ENCODE results near the gene APOA5. TPM values are rescaled to one million over a fixed set of nuclear protein-coding genes. Genes with fewer than 3 reads are reported as not detected.
A peak's percentile ranks its signal among the peaks of the same experiment; 100 is the strongest.

Gene APOA5
- total and polyA plus RNA-seq, 2 of the 13 experiments (the other 11 are each of a cell fraction or from before 2014, with no cell fraction given) = 44.0 to 49.1 TPM

- TF ChIP-seq DRAP1 (CRISPR knock-in tag; IDR thresholded peaks at IDR 0.05) (peak; percentile 99), ZFP36L2 (CRISPR knock-in tag; IDR thresholded peaks at IDR 0.05) (no peak), KDM6A (CRISPR knock-in tag; IDR thresholded peaks at IDR 0.05; ENCODE audit: low read depth) (peak; percentile 94), SMARCE1 (IDR thresholded peaks at IDR 0.05; ENCODE audit: borderline replicate concordance) (no peak), MTA1 (CRISPR knock-in tag; IDR thresholded peaks at IDR 0.05; ENCODE audit: borderline replicate concordance) (peak; percentile 95; the same call in 1 of the 2 replicates), RNF2 (conservative IDR thresholded peaks at IDR 0.05; ENCODE audit: low read depth) (no peak), GFI1 (CRISPR knock-in tag; IDR thresholded peaks at IDR 0.05; ENCODE audit: borderline replicate concordance) (peak; percentile 53), FOXC1 (CRISPR knock-in tag; IDR thresholded peaks at IDR 0.05; ENCODE audit: borderline replicate concordance) (peak; percentile 85; the same call in 1 of the 2 replicates), RARA (CRISPR knock-in tag; IDR thresholded peaks at IDR 0.05) (peak; percentile 96), ZNF780A (CRISPR knock-in tag; IDR thresholded peaks at IDR 0.05) (peak; percentile 86; the same call in 1 of the 2 replicates), ZNF232 (CRISPR knock-in tag; IDR thresholded peaks at IDR 0.05; ENCODE audit: borderline replicate concordance) (peak; percentile 56; the same call in 1 of the 2 replicates), KAT8 (CRISPR knock-in tag; IDR thresholded peaks at IDR 0.05) (peak; percentile 60; the same call in 1 of the 2 replicates), YY1 (IDR thresholded peaks at IDR 0.05; ENCODE audit: insufficient read depth, insufficient replicate concordance, low read depth, low read length) (peak; percentile 72), DZIP1 (CRISPR knock-in tag; IDR thresholded peaks at IDR 0.05) (0 out of 2 replicates have a peak, but pooled peaks have one; percentile 40), FOXK2 (IDR thresholded peaks at IDR 0.05) (peak; percentile 89), HNRNPL (IDR thresholded peaks at IDR 0.05; ENCODE audit: low read depth, low read length) (peak; percentile 95), TCF7L2 (IDR thresholded peaks at IDR 0.05; ENCODE audit: low read depth, low read length) (no peak)
- TF ChIP-seq, protein P1, sequence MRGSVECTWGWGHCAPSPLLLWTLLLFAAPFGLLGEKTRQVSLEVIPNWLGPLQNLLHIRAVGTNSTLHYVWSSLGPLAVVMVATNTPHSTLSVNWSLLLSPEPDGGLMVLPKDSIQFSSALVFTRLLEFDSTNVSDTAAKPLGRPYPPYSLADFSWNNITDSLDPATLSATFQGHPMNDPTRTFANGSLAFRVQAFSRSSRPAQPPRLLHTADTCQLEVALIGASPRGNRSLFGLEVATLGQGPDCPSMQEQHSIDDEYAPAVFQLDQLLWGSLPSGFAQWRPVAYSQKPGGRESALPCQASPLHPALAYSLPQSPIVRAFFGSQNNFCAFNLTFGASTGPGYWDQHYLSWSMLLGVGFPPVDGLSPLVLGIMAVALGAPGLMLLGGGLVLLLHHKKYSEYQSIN (CRISPR knock-in tag; IDR thresholded peaks at IDR 0.05; ENCODE audit: borderline replicate concordance) = no peak
- TF ChIP-seq, protein P2, sequence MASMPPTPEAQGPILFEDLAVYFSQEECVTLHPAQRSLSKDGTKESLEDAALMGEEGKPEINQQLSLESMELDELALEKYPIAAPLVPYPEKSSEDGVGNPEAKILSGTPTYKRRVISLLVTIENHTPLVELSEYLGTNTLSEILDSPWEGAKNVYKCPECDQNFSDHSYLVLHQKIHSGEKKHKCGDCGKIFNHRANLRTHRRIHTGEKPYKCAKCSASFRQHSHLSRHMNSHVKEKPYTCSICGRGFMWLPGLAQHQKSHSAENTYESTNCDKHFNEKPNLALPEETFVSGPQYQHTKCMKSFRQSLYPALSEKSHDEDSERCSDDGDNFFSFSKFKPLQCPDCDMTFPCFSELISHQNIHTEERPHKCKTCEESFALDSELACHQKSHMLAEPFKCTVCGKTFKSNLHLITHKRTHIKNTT (CRISPR knock-in tag; IDR thresholded peaks at IDR 0.05) = no peak
- TF ChIP-seq, protein P3, sequence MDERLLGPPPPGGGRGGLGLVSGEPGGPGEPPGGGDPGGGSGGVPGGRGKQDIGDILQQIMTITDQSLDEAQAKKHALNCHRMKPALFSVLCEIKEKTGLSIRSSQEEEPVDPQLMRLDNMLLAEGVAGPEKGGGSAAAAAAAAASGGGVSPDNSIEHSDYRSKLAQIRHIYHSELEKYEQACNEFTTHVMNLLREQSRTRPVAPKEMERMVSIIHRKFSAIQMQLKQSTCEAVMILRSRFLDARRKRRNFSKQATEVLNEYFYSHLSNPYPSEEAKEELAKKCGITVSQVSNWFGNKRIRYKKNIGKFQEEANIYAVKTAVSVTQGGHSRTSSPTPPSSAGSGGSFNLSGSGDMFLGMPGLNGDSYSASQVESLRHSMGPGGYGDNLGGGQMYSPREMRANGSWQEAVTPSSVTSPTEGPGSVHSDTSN (CRISPR knock-in tag; IDR thresholded peaks at IDR 0.05) = no peak
- TF ChIP-seq, protein P4, sequence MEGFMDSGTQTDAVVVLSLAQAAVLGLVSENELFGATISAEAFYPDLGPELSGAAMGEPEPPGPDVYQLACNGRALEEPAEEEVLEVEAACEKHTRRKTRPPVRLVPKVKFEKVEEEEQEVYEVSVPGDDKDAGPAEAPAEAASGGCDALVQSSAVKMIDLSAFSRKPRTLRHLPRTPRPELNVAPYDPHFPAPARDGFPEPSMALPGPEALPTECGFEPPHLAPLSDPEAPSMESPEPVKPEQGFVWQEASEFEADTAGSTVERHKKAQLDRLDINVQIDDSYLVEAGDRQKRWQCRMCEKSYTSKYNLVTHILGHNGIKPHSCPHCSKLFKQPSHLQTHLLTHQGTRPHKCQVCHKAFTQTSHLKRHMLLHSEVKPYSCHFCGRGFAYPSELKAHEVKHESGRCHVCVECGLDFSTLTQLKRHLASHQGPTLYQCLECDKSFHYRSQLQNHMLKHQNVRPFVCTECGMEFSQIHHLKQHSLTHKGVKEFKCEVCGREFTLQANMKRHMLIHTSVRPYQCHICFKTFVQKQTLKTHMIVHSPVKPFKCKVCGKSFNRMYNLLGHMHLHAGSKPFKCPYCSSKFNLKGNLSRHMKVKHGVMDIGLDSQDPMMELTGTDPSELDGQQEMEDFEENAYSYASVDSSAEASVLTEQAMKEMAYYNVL (CRISPR knock-in tag; IDR thresholded peaks at IDR 0.05; ENCODE audit: borderline replicate concordance) = peak; percentile 90; the same call in 1 of the 2 replicates
Observed at GRCh38 chr11:116837231-116838091, 45.8 kb upstream of the APOA5 start, which contains the start of gene APOA1 (continued).

Data from HepG2 (cell line).